Measurements from ENCODE around the gene DNAJB6. TPM values are rescaled to one million over a fixed set of nuclear protein-coding genes. Genes with fewer than 3 reads are reported as not detected.

The DNAJB6 gene
- total RNA-seq, 3 donors from 2014 or later (not counting 1 experiment from before 2014, with no cell fraction given): 309 to 343 (median 340) TPM

DNA sequence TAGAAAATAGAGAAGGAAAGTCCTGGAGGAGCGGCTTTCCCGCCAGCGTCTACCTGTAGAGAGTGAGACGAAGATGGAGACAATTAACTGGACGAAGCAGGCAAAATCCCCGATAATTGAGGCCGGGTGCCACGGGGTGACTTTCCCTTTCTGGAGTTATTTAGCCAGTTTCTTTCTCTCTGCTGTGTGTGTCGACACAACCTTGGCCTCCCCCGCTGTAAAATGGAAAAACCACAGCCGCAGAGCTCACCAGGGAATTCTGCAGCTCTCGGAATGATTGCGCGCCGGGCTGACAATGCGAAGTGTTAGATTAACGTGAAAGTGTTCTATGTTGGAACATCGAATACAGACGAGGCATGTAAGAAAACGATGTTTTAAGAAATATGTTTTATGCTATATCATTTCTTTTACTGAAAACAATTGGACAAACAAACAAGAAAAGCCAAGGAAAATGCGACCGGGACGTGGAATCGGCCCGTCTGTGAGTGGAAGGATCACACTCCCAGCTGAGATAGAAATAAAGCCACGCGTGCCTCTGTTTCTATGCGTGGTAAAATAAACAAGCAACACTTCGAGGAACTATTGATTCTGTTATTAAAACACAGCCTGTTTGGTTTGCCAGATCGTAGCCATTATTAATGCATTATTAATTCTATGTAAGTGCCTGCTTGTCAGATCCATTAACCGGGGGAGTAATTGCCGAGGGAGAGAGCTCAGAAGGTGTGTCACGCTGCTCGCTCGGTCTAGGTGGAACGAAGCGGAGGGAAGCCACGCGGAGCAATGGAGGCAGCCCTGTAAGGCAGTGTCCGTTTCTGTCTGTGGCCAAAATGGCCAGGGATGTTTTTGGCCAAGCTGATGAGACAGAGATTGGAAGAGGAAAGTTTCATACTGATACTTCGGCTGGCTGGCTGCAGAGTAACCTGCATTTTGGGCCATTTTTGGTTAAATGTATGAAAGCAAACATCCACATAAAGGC lies 129.4 kb downstream of the DNAJB6 start:
- no peaks in the 10 kb centered on the region for H3K9me3 ChIP-seq (ENCODE audit: control insufficient read depth, insufficient read depth, low read length)
- WGBS (ENCODE audit: insufficient coverage): 91% methylated on average over 41 of the region's 41 CpGs
- no peak overlapping the region for H3K4me3 Mint-ChIP-seq
- H3K9me3 Mint-ChIP-seq: no peaks in the 10 kb centered on the region
- DNase-seq (no peak), ATAC-seq (no peak)
- no peaks in the 10 kb centered on the region for H3K36me3 Mint-ChIP-seq
- H3K36me3 ChIP-seq (ENCODE audit: control insufficient read depth, insufficient read depth, low read length): no peaks in the 10 kb centered on the region
- H3K4me1 Mint-ChIP-seq: no peaks in the 10 kb centered on the region
- H3K4me3 ChIP-seq (ENCODE audit: low read length): no peak overlapping the region
- no peak overlapping the region for H3K27ac Mint-ChIP-seq
- peaks cover 6% of the 10 kb centered on the region for H3K4me1 ChIP-seq (ENCODE audit: control insufficient read depth, insufficient read depth, low read length)
- H3K27me3 ChIP-seq (ENCODE audit: control insufficient read depth, insufficient read depth, low read length): no peaks in the 10 kb centered on the region
- TF ChIP-seq, protein P1, sequence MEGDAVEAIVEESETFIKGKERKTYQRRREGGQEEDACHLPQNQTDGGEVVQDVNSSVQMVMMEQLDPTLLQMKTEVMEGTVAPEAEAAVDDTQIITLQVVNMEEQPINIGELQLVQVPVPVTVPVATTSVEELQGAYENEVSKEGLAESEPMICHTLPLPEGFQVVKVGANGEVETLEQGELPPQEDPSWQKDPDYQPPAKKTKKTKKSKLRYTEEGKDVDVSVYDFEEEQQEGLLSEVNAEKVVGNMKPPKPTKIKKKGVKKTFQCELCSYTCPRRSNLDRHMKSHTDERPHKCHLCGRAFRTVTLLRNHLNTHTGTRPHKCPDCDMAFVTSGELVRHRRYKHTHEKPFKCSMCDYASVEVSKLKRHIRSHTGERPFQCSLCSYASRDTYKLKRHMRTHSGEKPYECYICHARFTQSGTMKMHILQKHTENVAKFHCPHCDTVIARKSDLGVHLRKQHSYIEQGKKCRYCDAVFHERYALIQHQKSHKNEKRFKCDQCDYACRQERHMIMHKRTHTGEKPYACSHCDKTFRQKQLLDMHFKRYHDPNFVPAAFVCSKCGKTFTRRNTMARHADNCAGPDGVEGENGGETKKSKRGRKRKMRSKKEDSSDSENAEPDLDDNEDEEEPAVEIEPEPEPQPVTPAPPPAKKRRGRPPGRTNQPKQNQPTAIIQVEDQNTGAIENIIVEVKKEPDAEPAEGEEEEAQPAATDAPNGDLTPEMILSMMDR (IDR thresholded peaks at IDR 0.05): no peak
- intact Hi-C loops (cut with micrococcal nuclease): no loop called here
- H3K27ac ChIP-seq (ENCODE audit: low read length): no peak overlapping the region
- peaks cover 11 to 15% of the 10 kb centered on the region in 2 donors for H3K27me3 Mint-ChIP-seq (ENCODE audit: low read depth in 2 of 2)

DNA sequence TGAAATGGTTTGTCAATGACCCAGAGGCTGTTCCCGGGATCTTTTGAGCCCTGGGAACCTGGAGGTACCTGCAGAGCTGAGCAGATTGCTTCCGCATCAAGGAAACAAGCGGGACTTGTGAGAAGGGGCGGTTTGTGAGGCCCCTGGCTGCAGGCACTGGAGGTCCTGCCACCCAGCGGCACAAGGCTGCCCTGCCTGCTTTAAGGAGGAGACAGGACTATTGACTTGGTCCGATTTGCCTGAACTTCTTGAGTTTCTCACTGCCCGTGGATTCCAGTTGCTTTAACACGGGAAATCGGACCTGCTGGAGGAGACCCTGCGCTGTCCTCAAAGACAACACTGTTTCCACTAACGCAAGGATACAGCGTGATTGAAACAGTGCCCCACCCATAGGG lies 130.1 kb downstream of the DNAJB6 start:
- no peak overlapping the region for H3K4me3 Mint-ChIP-seq
- H3K27me3 Mint-ChIP-seq (ENCODE audit: low read depth in 2 of 2): peaks cover 11 to 15% of the 10 kb centered on the region in 2 donors
- Histone ChIP-seq H3K4me1 (ENCODE audit: control insufficient read depth, insufficient read depth, low read length) (peaks cover 10% of the 10 kb centered on the region), H3K36me3 (ENCODE audit: control insufficient read depth, insufficient read depth, low read length) (no peaks in the 10 kb centered on the region), H3K27ac (ENCODE audit: low read length) (no peak overlapping the region), H3K27me3 (ENCODE audit: control insufficient read depth, insufficient read depth, low read length) (no peaks in the 10 kb centered on the region), H3K9me3 (ENCODE audit: control insufficient read depth, insufficient read depth, low read length) (no peaks in the 10 kb centered on the region), H3K4me3 (ENCODE audit: low read length) (no peak overlapping the region)
- DNase-seq (no peak), ATAC-seq (no peak)
- 87% methylated on average over 12 of the region's 12 CpGs for WGBS (ENCODE audit: insufficient coverage)
- intact Hi-C loops (cut with micrococcal nuclease): no loop called here
- no peaks in the 10 kb centered on the region for H3K36me3 Mint-ChIP-seq
- peaks cover 3 to 4% of the 10 kb centered on the region in 2 donors for H3K4me1 Mint-ChIP-seq
- H3K9me3 Mint-ChIP-seq: no peaks in the 10 kb centered on the region
- TF ChIP-seq, protein P1 (IDR thresholded peaks at IDR 0.05): no peak
- no peak overlapping the region for H3K27ac Mint-ChIP-seq

Other genes starting within 250 kb of the DNAJB6 start
- gene UBE3C, start 198.1 kb upstream of the DNAJB6 start, total RNA-seq: 10 to 100 TPM; 44.6 to 56.7 (median 55.5) TPM